Measurements from ENCODE around the gene HRAS. TPM values are rescaled to one million over a fixed set of nuclear protein-coding genes. Genes with fewer than 3 reads are reported as not detected.

The HRAS gene
- total RNA-seq, 1 donor from 2014 or later = 150 TPM

DNA sequence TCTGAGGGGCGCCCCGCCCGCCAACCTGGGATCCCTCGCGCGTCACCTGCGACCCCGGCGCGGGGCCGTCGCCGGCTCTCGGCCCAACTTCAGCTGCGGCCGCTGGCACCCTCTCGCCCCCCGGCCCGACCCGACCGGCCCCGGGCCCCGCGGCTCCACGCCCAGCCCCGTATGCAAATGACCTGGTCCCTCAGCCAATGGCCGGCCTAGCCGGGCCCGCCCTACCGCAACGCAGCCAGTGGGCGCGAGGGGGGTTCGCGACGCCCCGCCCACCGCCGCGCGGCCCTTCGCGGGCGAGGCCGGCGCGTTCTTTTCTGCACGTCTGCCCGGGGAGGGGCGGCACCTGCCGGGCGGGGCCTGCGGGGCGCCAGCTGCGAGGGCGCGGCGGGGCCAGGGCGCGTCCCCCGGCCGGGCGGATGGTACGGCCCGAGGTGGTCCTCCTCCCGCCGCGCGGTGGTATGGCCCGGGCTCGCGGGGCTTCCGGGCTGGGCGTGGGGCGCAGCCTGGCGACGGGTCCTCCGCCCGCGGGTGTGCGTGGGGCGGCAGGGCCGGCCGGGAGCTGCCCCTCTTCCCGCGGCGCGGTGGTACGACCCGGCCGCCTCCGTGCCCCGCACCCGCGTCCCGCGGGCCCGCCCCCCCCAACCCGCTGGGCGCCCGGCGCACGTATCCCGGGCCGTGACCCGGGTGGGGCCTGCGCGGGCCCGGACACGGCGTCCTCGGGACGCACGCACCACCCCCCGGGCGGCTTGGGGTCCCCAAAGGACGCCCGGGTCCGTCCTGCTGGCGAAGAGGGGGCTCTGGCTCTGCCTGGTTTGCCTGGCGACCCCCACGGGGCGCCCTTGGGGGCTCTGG lies 33.2 kb upstream of the HRAS start:
- TF ChIP-seq, protein P1, sequence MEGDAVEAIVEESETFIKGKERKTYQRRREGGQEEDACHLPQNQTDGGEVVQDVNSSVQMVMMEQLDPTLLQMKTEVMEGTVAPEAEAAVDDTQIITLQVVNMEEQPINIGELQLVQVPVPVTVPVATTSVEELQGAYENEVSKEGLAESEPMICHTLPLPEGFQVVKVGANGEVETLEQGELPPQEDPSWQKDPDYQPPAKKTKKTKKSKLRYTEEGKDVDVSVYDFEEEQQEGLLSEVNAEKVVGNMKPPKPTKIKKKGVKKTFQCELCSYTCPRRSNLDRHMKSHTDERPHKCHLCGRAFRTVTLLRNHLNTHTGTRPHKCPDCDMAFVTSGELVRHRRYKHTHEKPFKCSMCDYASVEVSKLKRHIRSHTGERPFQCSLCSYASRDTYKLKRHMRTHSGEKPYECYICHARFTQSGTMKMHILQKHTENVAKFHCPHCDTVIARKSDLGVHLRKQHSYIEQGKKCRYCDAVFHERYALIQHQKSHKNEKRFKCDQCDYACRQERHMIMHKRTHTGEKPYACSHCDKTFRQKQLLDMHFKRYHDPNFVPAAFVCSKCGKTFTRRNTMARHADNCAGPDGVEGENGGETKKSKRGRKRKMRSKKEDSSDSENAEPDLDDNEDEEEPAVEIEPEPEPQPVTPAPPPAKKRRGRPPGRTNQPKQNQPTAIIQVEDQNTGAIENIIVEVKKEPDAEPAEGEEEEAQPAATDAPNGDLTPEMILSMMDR (IDR thresholded peaks at IDR 0.05; ENCODE audit: insufficient read depth, low read length, severe bottlenecking) = no peak
- peak overlapping the region; percentile 99 for H3K4me3 ChIP-seq (ENCODE audit: low read depth, low read length)
- no peak for FAIRE-seq
- DNase-seq (ENCODE audit: low read depth) = peak; percentile 83
- no peaks in the 10 kb centered on the region for H3K27me3 ChIP-seq (ENCODE audit: control insufficient read depth, insufficient read depth, low read length)
- peaks cover 15% of the 10 kb centered on the region for H3K36me3 ChIP-seq (ENCODE audit: control insufficient read depth, insufficient read depth, low read length)

DNA sequence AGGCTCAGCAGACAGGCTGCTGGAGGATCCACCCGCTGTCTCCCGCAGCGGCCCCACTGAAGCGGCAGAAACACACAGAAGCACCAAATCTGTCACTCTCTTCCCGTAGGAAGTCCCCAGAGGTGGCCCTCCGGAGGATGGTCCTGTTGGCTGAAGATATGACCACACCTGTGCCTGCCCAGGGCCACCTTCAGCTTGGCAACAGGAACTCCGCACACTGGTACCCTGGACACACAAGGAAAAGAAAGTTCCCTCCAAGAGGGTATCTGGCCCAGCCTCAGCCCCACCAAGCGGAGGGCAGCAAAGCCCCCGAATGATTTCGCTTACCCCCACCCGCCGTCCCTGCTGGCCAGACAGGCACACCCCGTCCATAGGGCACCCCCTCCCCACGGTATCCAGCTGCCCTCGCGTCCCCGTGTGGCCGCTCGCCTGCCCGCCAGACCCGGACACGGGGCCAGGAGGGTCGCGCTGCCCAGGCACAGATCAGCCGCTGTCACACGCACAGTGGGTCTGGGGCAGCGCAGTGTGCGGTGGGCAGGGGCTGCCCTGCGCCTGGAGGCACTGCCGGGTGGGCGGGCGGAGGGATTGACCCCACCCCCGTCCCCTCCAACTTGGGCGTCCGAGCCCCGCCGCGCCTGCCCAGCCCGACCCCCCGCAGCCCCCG lies 32.4 kb upstream of the HRAS start:
- DNase-seq (ENCODE audit: low read depth) (no peak), FAIRE-seq (no peak)
- TF ChIP-seq, protein P1 (IDR thresholded peaks at IDR 0.05; ENCODE audit: insufficient read depth, low read length, severe bottlenecking) = no peak

DNA sequence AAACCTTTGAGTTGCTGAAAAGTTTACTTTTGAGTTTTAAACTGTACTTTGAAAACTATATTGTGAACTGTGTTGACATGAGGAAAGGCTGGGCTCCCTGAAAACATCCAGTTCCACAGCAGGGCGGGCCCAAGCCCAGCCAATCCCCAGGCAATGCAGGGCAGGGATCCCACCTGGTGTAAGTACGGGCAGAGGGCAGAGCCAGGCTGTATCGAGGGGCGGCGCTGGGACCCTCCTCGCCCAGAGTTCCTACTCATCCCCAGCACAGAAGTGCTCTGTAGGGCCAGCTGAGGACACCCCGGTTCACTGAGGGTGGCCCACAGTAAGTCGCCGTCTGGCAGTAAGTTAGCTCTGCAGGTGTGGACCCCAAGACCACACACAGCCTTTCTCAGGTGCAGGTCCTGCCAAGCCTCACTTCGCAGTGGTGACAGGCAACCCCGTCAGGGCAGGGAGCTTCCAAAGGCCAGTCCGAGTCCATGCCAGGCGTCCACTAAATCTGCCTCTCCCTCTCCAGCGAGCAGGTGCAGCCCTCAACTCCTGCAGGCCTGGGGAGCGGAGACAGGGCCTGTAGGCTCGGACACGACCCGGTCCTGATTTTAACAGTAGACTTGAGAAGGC lies 31.7 kb upstream of the HRAS start:
- FAIRE-seq = peak; percentile 52
- TF ChIP-seq, protein P1 (IDR thresholded peaks at IDR 0.05; ENCODE audit: insufficient read depth, low read length, severe bottlenecking) = no peak
- Histone ChIP-seq H3K27me3 (ENCODE audit: control insufficient read depth, insufficient read depth, low read length) (no peaks in the 10 kb centered on the region), H3K4me3 (ENCODE audit: low read depth, low read length) (peak overlapping the region; percentile 99), H3K36me3 (ENCODE audit: control insufficient read depth, insufficient read depth, low read length) (peaks cover 23% of the 10 kb centered on the region)
- no peak for DNase-seq (ENCODE audit: low read depth)

More for the DNA sequence above, 32.4 kb upstream of the HRAS start:
- peak overlapping the region; percentile 99 for H3K4me3 ChIP-seq (ENCODE audit: low read depth, low read length)
- H3K36me3 ChIP-seq (ENCODE audit: control insufficient read depth, insufficient read depth, low read length) = peaks cover 19% of the 10 kb centered on the region
- no peaks in the 10 kb centered on the region for H3K27me3 ChIP-seq (ENCODE audit: control insufficient read depth, insufficient read depth, low read length)

- FAIRE-seq (no peak), DNase-seq (ENCODE audit: low read depth) (no peak)
- H3K36me3 ChIP-seq (ENCODE audit: control insufficient read depth, insufficient read depth, low read length) = peaks cover 26% of the 10 kb centered on the region
- TF ChIP-seq, protein P1 (IDR thresholded peaks at IDR 0.05; ENCODE audit: insufficient read depth, low read length, severe bottlenecking) = peak; percentile 10
- H3K27me3 ChIP-seq (ENCODE audit: control insufficient read depth, insufficient read depth, low read length) = no peaks in the 10 kb centered on the region
- H3K4me3 ChIP-seq (ENCODE audit: low read depth, low read length) = no peak overlapping the region
Measured at GRCh38 chr11:565921-566509, 30.6 kb upstream of the HRAS start.

DNA sequence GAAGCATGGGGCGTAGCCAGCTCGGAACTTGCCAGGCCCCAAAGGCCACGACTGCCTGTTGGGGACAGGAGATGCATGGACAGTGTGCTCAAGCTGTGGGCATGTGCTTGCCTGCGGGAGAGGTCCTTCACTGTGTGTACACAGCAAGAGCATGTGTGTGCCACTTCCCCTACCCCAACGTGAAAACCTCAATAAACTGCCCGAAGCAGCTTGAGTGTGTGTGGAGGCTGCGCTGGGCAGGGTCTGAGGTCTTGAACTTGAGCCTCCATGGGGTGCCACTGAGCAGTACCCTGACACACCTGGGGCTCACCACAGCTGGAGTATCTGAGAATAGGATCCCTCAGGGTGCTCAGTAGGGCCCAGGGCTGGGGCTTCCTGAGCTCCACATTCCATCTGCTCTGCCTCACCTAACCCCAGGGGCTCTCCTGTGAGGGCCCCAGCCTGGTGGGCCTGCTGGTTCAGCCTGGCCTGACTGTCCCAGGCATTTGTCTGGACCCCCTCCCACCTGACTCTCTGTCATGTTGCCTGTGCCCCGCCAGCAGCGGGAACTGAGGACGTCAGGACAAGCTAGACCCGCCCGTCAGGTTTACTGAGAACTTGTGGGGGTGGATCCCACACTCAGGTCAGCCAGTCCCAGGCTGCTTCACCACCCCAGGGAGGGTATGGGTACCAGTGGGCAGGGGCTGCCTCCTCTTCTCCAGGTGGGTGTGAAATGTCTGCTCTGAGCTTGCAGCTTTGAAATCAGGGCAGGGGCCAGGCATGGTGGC lies 28.6 kb upstream of the HRAS start:
- Histone ChIP-seq H3K4me3 (ENCODE audit: low read depth, low read length) (no peak overlapping the region), H3K36me3 (ENCODE audit: control insufficient read depth, insufficient read depth, low read length) (peaks cover 26% of the 10 kb centered on the region), H3K27me3 (ENCODE audit: control insufficient read depth, insufficient read depth, low read length) (no peaks in the 10 kb centered on the region)
- peak; percentile 56 for DNase-seq (ENCODE audit: low read depth)
- TF ChIP-seq, protein P1 (IDR thresholded peaks at IDR 0.05; ENCODE audit: insufficient read depth, low read length, severe bottlenecking) = no peak
- no peak for FAIRE-seq
